GM12892 (cell line): ENCODE measurements around the gene NANS.
A peak's percentile ranks its signal among the peaks of the same experiment; 100 is the strongest.

ENCODE experiments used
- POLR2A ChIP-seq: IDR thresholded peaks from 2 replicates; pipeline ENCODE4 v1.6.1; 2011; ENCODE audit warnings: low read depth, low read length, control low read depth
- POLR2AphosphoS5 ChIP-seq: IDR thresholded peaks from 2 replicates; pipeline ENCODE4 v1.6.1; 2011; ENCODE audit warnings: low read depth, low read length, control low read depth
- TAF1 ChIP-seq: IDR thresholded peaks from 2 replicates; pipeline ENCODE4 v1.6.1; 2011; ENCODE audit warnings: low read depth, mild to moderate bottlenecking, control low read depth, low read length, borderline replicate concordance

DNA sequence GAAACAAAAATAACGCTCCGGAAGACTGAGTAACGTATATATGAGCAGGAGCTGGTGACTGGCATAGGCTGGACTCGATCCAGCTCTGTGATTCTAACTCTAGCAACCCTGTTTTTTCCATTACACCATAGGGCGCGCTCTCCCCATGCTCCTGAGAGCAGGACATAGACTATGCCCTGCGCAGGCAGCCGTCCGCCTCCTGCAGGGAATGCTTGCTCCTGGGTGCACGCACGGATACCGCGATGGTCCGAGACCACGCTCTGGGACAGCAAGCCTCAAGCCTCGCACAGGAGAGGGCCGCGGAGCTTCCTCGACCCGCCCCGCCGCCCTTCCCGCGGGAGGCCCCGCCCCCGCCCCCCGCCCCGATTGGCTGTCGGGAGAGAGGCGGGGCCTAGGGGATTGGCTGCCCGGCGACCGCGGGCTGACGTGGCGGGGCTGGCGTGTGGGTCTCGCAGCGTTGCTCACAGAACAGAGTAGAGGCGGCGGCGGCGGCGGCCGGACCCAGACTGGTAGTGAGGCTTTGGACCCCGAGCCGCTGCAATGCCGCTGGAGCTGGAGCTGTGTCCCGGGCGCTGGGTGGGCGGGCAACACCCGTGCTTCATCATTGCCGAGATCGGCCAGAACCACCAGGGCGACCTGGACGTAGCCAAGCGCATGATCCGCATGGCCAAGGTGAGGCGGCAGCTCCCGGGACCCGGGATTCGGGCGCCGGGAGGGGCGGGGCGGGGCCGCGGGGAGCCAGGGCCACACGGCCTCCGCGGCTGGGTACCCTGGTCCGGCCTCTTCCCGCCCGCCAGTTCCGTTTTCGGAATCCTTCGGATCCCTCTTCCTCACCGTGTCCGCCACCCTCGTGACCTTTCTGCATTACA is at the start of gene NANS:
- TF ChIP-seq POLR2A: peak; percentile 92
- peak; percentile 82 for TF ChIP-seq TAF1
- peak; percentile 90 for TF ChIP-seq POLR2AphosphoS5
